HL-60 (cell line): ENCODE results near the gene FOXO6.

Experiments
- DNase-seq, 2 experiments: peaks; one replicate each; pipeline ENCODE4 v3.0.0-alpha.2; 2010 to 2020; ENCODE audit warnings: low read depth in 1 of 2, low spot score in 1 of 2
- H3K27ac ChIP-seq: fragments of 250-450 bp; sonication (Bioruptor Pico); replicated peaks from 2 replicates; pipeline ENCODE4 v1.5.1; 2020; ENCODE audit warnings: mild to moderate bottlenecking, moderate library complexity
- H3K27me3 ChIP-seq: fragments of 250-450 bp; sonication (Bioruptor Pico); 2 replicates; pipeline ENCODE4 v1.5.1; 2021; ENCODE audit warnings: mild to moderate bottlenecking, moderate library complexity; ENCODE audit not compliant: insufficient read depth, poor library complexity, severe bottlenecking
- H3K4me3 ChIP-seq: replicated peaks from 2 replicates; pipeline ENCODE4 v1.5.1; 2011; ENCODE audit warnings: mild to moderate bottlenecking, control low read depth, low read length; ENCODE audit not compliant: insufficient read depth
- GABPA ChIP-seq: IDR thresholded peaks from 2 replicates; pipeline ENCODE4 v1.6.1; 2012; ENCODE audit warnings: low read depth
- POLR2AphosphoS5 ChIP-seq: IDR thresholded peaks from 2 replicates; pipeline ENCODE4 v1.6.1; 2012; ENCODE audit warnings: low read depth
- SPI1 ChIP-seq: IDR thresholded peaks from 2 replicates; pipeline ENCODE4 v1.6.1; 2012; ENCODE audit warnings: low read depth, mild to moderate bottlenecking, borderline replicate concordance
- TF ChIP-seq, protein P1 (sequence below): IDR thresholded peaks from one replicate; pipeline ENCODE4 v1.5.1; 2011; ENCODE audit warnings: low read length, control low read depth, inconsistent platforms; ENCODE audit not compliant: insufficient read depth
- TF ChIP-seq, protein P2 (sequence below): IDR thresholded peaks from 2 replicates; pipeline ENCODE4 v1.6.1; 2012; ENCODE audit warnings: low read depth; ENCODE audit not compliant: insufficient replicate concordance

The FOXO6 gene

DNA sequence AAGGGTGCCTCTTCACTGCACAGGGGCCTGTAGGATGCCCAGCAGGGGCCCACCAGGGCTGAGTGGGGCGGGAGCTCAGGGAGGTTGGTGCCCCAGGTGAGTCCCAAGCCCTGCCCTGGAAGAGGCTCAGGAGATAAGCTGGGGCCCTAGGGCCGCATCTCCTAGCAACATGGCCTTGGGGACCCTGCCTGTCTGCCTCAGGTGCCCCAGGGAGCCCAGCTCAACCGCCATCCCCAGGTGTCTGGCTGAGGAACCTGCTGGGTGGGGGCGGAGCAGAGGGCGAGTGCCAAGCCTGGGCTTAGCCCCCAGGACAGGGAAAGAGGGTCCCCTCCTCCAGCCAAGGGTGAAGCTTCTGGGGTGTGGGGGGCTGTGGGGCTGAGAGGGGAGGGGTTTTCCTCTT is 54.8 kb downstream of the FOXO6 start:
- DNase-seq, result no peak
- no peak overlapping the region for H3K4me3 ChIP-seq
- H3K27ac ChIP-seq, result no peak overlapping the region
- TF ChIP-seq SPI1 (no peak), POLR2AphosphoS5 (no peak), GABPA (no peak)
- TF ChIP-seq, protein P1, sequence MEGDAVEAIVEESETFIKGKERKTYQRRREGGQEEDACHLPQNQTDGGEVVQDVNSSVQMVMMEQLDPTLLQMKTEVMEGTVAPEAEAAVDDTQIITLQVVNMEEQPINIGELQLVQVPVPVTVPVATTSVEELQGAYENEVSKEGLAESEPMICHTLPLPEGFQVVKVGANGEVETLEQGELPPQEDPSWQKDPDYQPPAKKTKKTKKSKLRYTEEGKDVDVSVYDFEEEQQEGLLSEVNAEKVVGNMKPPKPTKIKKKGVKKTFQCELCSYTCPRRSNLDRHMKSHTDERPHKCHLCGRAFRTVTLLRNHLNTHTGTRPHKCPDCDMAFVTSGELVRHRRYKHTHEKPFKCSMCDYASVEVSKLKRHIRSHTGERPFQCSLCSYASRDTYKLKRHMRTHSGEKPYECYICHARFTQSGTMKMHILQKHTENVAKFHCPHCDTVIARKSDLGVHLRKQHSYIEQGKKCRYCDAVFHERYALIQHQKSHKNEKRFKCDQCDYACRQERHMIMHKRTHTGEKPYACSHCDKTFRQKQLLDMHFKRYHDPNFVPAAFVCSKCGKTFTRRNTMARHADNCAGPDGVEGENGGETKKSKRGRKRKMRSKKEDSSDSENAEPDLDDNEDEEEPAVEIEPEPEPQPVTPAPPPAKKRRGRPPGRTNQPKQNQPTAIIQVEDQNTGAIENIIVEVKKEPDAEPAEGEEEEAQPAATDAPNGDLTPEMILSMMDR, result no peak
- TF ChIP-seq, protein P2, sequence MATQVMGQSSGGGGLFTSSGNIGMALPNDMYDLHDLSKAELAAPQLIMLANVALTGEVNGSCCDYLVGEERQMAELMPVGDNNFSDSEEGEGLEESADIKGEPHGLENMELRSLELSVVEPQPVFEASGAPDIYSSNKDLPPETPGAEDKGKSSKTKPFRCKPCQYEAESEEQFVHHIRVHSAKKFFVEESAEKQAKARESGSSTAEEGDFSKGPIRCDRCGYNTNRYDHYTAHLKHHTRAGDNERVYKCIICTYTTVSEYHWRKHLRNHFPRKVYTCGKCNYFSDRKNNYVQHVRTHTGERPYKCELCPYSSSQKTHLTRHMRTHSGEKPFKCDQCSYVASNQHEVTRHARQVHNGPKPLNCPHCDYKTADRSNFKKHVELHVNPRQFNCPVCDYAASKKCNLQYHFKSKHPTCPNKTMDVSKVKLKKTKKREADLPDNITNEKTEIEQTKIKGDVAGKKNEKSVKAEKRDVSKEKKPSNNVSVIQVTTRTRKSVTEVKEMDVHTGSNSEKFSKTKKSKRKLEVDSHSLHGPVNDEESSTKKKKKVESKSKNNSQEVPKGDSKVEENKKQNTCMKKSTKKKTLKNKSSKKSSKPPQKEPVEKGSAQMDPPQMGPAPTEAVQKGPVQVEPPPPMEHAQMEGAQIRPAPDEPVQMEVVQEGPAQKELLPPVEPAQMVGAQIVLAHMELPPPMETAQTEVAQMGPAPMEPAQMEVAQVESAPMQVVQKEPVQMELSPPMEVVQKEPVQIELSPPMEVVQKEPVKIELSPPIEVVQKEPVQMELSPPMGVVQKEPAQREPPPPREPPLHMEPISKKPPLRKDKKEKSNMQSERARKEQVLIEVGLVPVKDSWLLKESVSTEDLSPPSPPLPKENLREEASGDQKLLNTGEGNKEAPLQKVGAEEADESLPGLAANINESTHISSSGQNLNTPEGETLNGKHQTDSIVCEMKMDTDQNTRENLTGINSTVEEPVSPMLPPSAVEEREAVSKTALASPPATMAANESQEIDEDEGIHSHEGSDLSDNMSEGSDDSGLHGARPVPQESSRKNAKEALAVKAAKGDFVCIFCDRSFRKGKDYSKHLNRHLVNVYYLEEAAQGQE, result no peak
- H3K27me3 ChIP-seq, result no peaks in the 10 kb centered on the region

DNA sequence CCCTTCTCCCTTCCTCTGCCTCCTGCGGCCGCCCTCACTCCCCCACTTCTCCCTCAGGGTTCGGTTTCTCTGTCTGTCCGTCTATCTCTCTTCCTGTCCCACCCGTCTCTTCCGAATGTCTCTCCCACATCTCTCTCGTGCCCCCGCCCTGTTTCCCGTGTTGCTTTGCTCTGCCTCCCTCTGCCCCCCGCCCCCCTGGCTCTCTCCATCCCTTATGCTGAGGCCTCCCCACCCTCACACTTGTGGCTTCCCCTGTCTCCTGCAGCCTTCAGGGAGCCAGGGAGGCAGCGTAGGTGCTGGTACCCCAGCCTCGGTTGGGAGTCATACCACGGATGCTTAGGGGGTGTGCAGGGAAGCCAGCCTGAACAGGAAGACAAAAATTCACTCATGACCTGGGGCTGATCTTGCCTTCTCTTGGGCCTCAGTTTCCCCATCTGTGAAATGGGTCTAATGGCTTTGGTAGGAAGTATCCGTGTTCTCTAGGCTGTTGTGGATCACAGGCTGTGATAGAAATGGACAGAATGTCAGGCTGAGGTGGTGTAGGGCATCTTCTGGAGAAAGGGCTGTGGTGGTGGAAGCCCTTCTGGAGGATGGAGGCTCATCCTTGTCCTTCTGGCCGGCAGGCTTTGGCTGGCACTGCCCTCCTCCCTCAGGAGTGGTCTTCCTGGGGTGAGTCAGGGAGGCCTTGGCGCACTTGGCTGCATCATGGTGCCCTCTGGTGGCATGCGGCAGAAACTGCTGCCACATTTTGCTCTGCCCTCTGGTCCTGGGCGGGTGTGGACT is 55.5 kb downstream of the FOXO6 start:
- peak; percentile 45 to 52 for DNase-seq
- Histone ChIP-seq H3K4me3 (no peak overlapping the region), H3K27ac (no peak overlapping the region)

DNA sequence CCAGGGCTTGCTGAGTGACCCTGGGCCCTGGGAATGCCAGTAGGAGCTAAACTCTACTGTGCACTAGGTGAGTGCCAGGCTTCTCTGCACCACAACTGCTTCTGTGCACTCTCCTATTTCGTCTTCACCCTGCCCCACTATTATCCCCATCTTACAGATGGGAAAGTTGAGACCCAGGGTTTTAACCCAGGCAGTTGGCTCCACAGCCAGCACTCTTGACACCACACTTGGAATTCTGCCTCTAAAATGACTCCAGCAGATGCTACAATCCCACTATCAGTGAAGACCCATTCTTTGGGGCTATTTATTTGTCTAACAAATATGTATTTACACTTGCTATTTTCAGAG is 56.1 kb downstream of the FOXO6 start:
- TF ChIP-seq, protein P1, result no peak
- no peak for TF ChIP-seq POLR2AphosphoS5
- DNase-seq, result no peak

More for the DNA sequence above, 55.5 kb downstream of the FOXO6 start:
- no peak for TF ChIP-seq POLR2AphosphoS5
- TF ChIP-seq, protein P1, result peak; percentile 83
- H3K27me3 ChIP-seq, result no peaks in the 10 kb centered on the region

DNA sequence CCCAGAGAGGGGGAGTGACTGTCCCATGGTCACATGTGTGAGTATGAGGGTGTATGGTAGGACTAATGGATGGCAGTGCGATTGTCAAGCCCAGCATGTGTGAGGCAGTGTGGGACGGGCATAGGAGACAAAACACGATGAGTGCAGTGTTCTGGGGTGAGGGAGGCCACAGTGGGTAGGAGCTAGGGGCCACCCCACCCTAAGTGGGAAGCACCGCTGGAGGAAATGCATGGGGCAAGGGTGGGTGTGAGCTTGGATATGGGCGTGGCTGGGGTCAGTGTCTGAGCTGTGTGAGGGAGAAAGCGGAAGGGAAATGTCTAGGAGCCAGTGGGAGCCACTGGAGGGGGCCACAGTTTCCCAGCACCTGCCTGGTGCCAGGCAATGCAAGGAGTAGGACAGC is 56.5 kb downstream of the FOXO6 start:
- no peaks in the 10 kb centered on the region for H3K27me3 ChIP-seq
- DNase-seq, result no peak
- H3K4me3 ChIP-seq, result no peak overlapping the region
- TF ChIP-seq SPI1 (no peak), GABPA (no peak), POLR2AphosphoS5 (no peak)
- TF ChIP-seq, protein P2, result no peak
- TF ChIP-seq, protein P1, result no peak
- H3K27ac ChIP-seq, result no peak overlapping the region

More for the DNA sequence above, 56.1 kb downstream of the FOXO6 start:
- no peak overlapping the region for H3K4me3 ChIP-seq
- no peaks in the 10 kb centered on the region for H3K27me3 ChIP-seq
- no peak overlapping the region for H3K27ac ChIP-seq
